Measurements from ENCODE around the gene C21orf91. TPM values are rescaled to one million over a fixed set of nuclear protein-coding genes. Genes with fewer than 3 reads are reported as not detected.
A peak's percentile ranks its signal among the peaks of the same experiment; 100 is the strongest.

C21orf91 gene
- total and polyA plus RNA-seq, 2 donors (not counting 1 experiment from before 2014, with no cell fraction given), result 6.7 to 32.3 TPM

DNA sequence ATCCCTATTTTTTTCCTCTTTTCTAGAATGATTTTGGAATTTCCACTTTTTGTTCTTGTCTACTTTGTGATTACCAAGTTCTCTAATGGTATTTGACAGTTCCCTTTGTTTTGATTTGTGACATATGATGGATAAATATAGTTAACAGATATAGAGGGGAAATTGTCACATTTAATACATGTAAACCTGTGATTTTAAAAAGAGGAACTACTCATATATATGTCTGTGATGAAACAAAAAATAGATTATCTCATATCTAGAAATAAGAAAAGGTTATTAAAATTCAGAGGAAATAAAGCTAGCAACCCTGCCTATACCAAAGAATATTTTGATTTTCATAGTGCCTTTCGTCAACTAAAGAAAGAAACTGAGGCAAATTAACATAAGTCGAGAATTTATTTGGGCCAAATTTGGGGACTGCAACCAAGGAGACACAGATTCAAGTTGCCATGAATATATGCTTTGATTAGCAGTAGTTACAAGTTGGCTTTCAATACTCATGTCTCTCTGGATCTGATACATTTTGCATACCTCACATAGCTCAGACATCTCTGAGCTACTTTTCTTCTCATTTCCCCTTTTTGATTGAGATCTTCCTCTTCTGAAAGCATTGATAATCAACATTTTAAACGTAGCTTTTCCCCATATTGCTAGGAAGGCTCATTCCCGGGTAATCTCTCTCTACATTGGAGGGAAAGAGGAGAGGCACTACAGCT, 15.6 kb upstream of the C21orf91 start:
- no peaks in the 10 kb centered on the region for H3K9me3 ChIP-seq (ENCODE audit: control extremely low read depth in 1 of 3, control insufficient read depth in 2 of 3, insufficient read depth in 1 of 3, low read length in 2 of 3)
- no peak for TF ChIP-seq EZH2 (IDR thresholded peaks at IDR 0.05; ENCODE audit: borderline replicate concordance, insufficient read depth, low read depth, low read length, poor library complexity, severe bottlenecking)
- TF ChIP-seq, protein P1, sequence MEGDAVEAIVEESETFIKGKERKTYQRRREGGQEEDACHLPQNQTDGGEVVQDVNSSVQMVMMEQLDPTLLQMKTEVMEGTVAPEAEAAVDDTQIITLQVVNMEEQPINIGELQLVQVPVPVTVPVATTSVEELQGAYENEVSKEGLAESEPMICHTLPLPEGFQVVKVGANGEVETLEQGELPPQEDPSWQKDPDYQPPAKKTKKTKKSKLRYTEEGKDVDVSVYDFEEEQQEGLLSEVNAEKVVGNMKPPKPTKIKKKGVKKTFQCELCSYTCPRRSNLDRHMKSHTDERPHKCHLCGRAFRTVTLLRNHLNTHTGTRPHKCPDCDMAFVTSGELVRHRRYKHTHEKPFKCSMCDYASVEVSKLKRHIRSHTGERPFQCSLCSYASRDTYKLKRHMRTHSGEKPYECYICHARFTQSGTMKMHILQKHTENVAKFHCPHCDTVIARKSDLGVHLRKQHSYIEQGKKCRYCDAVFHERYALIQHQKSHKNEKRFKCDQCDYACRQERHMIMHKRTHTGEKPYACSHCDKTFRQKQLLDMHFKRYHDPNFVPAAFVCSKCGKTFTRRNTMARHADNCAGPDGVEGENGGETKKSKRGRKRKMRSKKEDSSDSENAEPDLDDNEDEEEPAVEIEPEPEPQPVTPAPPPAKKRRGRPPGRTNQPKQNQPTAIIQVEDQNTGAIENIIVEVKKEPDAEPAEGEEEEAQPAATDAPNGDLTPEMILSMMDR (IDR thresholded peaks at IDR 0.05), result no peak
- H2AFZ ChIP-seq (ENCODE audit: insufficient read depth, low read depth, low read length, poor library complexity, severe bottlenecking), result peak overlapping the region; percentile 34
- peak overlapping the region in 1 of 2 donors; percentile 60 for H3K27ac ChIP-seq (ENCODE audit: low read length in 2 of 2)
- no peaks in the 10 kb centered on the region for H3K27me3 ChIP-seq (replicated peaks in 1 of 4; ENCODE audit: control extremely low read depth in 1 of 4, control insufficient read depth in 3 of 4, insufficient read depth in 4 of 4, low read length in 3 of 4)
- H3K9ac ChIP-seq (ENCODE audit: low read length), result no peak overlapping the region
- peak; percentile 36 for ATAC-seq (ENCODE audit: low read depth)
- WGBS (ENCODE audit: insufficient coverage), result no CpG with 5 or more reads among the region's 4 CpGs
- peak overlapping the region; percentile 52 for H3K4me2 ChIP-seq (replicated peaks; ENCODE audit: low read depth, low read length, poor library complexity, severe bottlenecking)
- Mint-ChIP-seq H3K27ac (peak overlapping the region; percentile 37), H3K4me3 (peak overlapping the region; percentile 48), H3K4me1 (peaks cover 16% of the 10 kb centered on the region), H3K27me3 (no peaks in the 10 kb centered on the region), H3K9me3 (ENCODE audit: insufficient read depth) (no peaks in the 10 kb centered on the region)
- no peaks in the 10 kb centered on the region for H4K20me1 ChIP-seq (ENCODE audit: control insufficient read depth, insufficient read depth, low read length, poor library complexity, severe bottlenecking)
- peaks cover 6 to 12% of the 10 kb centered on the region in 2 donors for H3K4me1 ChIP-seq (ENCODE audit: control insufficient read depth in 2 of 2, insufficient read depth in 2 of 2, low read length in 2 of 2)
- ChIA-PET POLR2A (interaction anchor here (1.3 kb wide), 1 partner anchor 15 kb away, joined by 3 read pairs; the partner anchor contains the start of gene C21orf91), CTCF (no interaction called here)
- no peaks in the 10 kb centered on the region for H3K79me2 ChIP-seq (ENCODE audit: control insufficient read depth, insufficient read depth, low read length)
- DNase-seq, result peak; percentile 46
- H3K4me3 ChIP-seq (ENCODE audit: control extremely low read depth in 1 of 5, extremely low read depth in 1 of 5, insufficient read depth in 1 of 5, low read depth in 2 of 5, low read length in 4 of 5), result peak overlapping the region in 1 of 5 experiments; percentile 4
- intact Hi-C loops (cut with micrococcal nuclease), result no loop called here
- H3K36me3 ChIP-seq (replicated peaks in 1 of 2; ENCODE audit: control extremely low read depth in 1 of 2, control insufficient read depth in 1 of 2, extremely low read depth in 1 of 2, insufficient read depth in 2 of 2, low read length in 1 of 2), result no peaks in the 10 kb centered on the region

DNA sequence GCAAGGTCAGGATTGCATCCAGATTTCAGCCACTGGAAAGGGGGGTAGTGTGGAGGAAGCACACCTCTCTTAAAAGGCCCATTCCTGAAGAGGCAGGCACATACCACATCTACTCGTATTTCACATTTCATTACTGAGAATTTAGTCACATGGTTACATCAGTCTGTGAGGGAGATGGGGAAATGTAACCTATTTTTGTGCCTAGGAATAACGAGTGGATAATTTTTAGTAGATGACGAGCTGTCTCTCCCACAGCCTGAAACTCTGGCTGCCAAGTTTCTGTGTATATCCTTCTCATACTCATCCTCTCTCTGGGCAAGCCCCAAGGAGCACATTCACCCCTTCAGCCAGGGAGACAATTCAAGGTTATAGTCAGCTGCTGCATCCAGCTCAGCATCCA, 10.3 kb upstream of the C21orf91 start:
- DNase-seq (no peak), ATAC-seq (ENCODE audit: low read depth) (no peak)
- ChIA-PET CTCF (no interaction called here), POLR2A (no interaction called here)
- H3K9ac ChIP-seq (ENCODE audit: low read length), result no peak overlapping the region
- intact Hi-C loops (cut with micrococcal nuclease), result no loop called here
- no peaks in the 10 kb centered on the region for H3K27me3 ChIP-seq (replicated peaks in 1 of 4; ENCODE audit: control extremely low read depth in 1 of 4, control insufficient read depth in 3 of 4, insufficient read depth in 4 of 4, low read length in 3 of 4)
- no peaks in the 10 kb centered on the region for H3K36me3 ChIP-seq (replicated peaks in 1 of 2; ENCODE audit: control extremely low read depth in 1 of 2, control insufficient read depth in 1 of 2, extremely low read depth in 1 of 2, insufficient read depth in 2 of 2, low read length in 1 of 2)
- no peak overlapping the region for H3K4me3 ChIP-seq (ENCODE audit: control extremely low read depth in 1 of 5, extremely low read depth in 1 of 5, insufficient read depth in 1 of 5, low read depth in 2 of 5, low read length in 4 of 5)
- no peak overlapping the region for H3K4me3 Mint-ChIP-seq
- no peaks in the 10 kb centered on the region for H4K20me1 ChIP-seq (ENCODE audit: control insufficient read depth, insufficient read depth, low read length, poor library complexity, severe bottlenecking)
- H3K27ac ChIP-seq (ENCODE audit: low read length in 2 of 2), result no peak overlapping the region
- H3K4me2 ChIP-seq (replicated peaks; ENCODE audit: low read depth, low read length, poor library complexity, severe bottlenecking), result no peak overlapping the region
- no peaks in the 10 kb centered on the region for H3K79me2 ChIP-seq (ENCODE audit: control insufficient read depth, insufficient read depth, low read length)
- WGBS (ENCODE audit: insufficient coverage), result no CpG with 5 or more reads among the region's 3 CpGs
- H3K27ac Mint-ChIP-seq, result no peak overlapping the region
- H3K4me1 ChIP-seq (ENCODE audit: control insufficient read depth in 2 of 2, insufficient read depth in 2 of 2, low read length in 2 of 2), result peaks cover 0 to 2% of the 10 kb centered on the region in 2 donors
- H3K27me3 Mint-ChIP-seq, result no peaks in the 10 kb centered on the region
- no peaks in the 10 kb centered on the region for H3K9me3 ChIP-seq (ENCODE audit: control extremely low read depth in 1 of 3, control insufficient read depth in 2 of 3, insufficient read depth in 1 of 3, low read length in 2 of 3)
- no peak overlapping the region for H2AFZ ChIP-seq (ENCODE audit: insufficient read depth, low read depth, low read length, poor library complexity, severe bottlenecking)
- H3K9me3 Mint-ChIP-seq (ENCODE audit: insufficient read depth), result peaks cover 4% of the 10 kb centered on the region
- TF ChIP-seq EZH2 (IDR thresholded peaks at IDR 0.05; ENCODE audit: borderline replicate concordance, insufficient read depth, low read depth, low read length, poor library complexity, severe bottlenecking), result no peak
- TF ChIP-seq, protein P1 (IDR thresholded peaks at IDR 0.05), result no peak
- peaks cover 4% of the 10 kb centered on the region for H3K4me1 Mint-ChIP-seq

All from B cell (primary cell).